OCI-LY7 (cell line): Measurements from ENCODE around the gene ARHGAP45. TPM values are rescaled to one million over a fixed set of nuclear protein-coding genes. Genes with fewer than 3 reads are reported as not detected.

Source experiments
- BruUV-seq: library from RNA; stranded (reverse); fragments of 400-500 nt; replicated peaks from 2 replicates; lab custom pipeline; 2021; lab: Mats Ljungman, UMichigan
- CTCF ChIA-PET: fragments of 300-600 bp; sonication (Branson Sonifier 250); formaldehyde crosslinking; loops from one replicate; lab custom pipeline; 2022; ENCODE audit warnings: antibody characterized with exemption; ENCODE audit not compliant: unreplicated experiment; lab: Charles Lee
- POLR2A ChIA-PET: fragments of 300-600 bp; sonication (Branson Sonifier 250); formaldehyde crosslinking; loops from one replicate; lab custom pipeline; 2022; ENCODE audit warnings: antibody characterized with exemption; lab: Charles Lee
- DNase-seq: peaks from one replicate; pipeline ENCODE4 v3.0.0-alpha.2; 2015; ENCODE audit warnings: low spot score
- H2AFZ ChIP-seq: fragments of 200-600 bp; sonication (generic), shearing (Covaris generic); 2 replicates; pipeline ENCODE4 v1.6.1; 2014; ENCODE audit warnings: mild to moderate bottlenecking, antibody characterized with exemption, low read length, moderate library complexity
- H3K27ac ChIP-seq: fragments of 200-600 bp; sonication (generic); 2 replicates; pipeline ENCODE4 v1.5.1; 2014; ENCODE audit warnings: mixed run types, low read depth, mild to moderate bottlenecking, moderate library complexity, low read length, inconsistent platforms; ENCODE audit not compliant: poor library complexity, severe bottlenecking
- H3K36me3 ChIP-seq: fragments of 200-600 bp; sonication (generic); 2 replicates; pipeline ENCODE4 v1.6.1; 2014; ENCODE audit warnings: mild to moderate bottlenecking, antibody characterized with exemption, low read length, moderate library complexity, mixed read lengths; ENCODE audit not compliant: insufficient read depth
- H3K4me1 ChIP-seq: fragments of 200-600 bp; sonication (generic); 2 replicates; pipeline ENCODE4 v1.5.1; 2014; ENCODE audit warnings: mild to moderate bottlenecking, low read length; ENCODE audit not compliant: insufficient read depth, poor library complexity, severe bottlenecking
- H3K4me2 ChIP-seq: fragments of 200-600 bp; sonication (generic); 2 replicates; pipeline ENCODE4 v1.6.1; 2014; ENCODE audit warnings: mild to moderate bottlenecking, low read length
- H3K4me3 ChIP-seq: fragments of 200-600 bp; sonication (generic); 2 replicates; pipeline ENCODE4 v1.5.1; 2014; ENCODE audit warnings: mild to moderate bottlenecking, low read depth, low read length; ENCODE audit not compliant: poor library complexity, severe bottlenecking
- H3K79me2 ChIP-seq: fragments of 200-600 bp; sonication (generic); 2 replicates; pipeline ENCODE4 v1.6.1; 2016; ENCODE audit warnings: low read depth, mild to moderate bottlenecking, low read length, moderate library complexity, mixed read lengths; ENCODE audit not compliant: insufficient read depth
- H3K9me2 ChIP-seq: fragments of 200-600 bp; sonication (generic); 2 replicates; pipeline ENCODE4 v1.6.1; 2016; ENCODE audit warnings: mild to moderate bottlenecking, low read length, mixed read lengths; ENCODE audit not compliant: insufficient read depth
- H3K9me3 ChIP-seq: fragments of 200-600 bp; sonication (generic); 2 replicates; pipeline ENCODE4 v1.6.1; 2014; ENCODE audit warnings: mild to moderate bottlenecking, mixed run types, low read length, mixed read lengths
- H4K20me1 ChIP-seq: fragments of 200-600 bp; sonication (generic); 2 replicates; pipeline ENCODE4 v1.6.1; 2014; ENCODE audit warnings: mild to moderate bottlenecking, antibody characterized with exemption, low read length, moderate library complexity, mixed read lengths; ENCODE audit not compliant: insufficient read depth
- CTCF ChIP-seq: fragments of 200-600 bp; sonication (generic); conservative IDR thresholded peaks from 2 replicates; pipeline ENCODE4 v1.5.1; 2014; ENCODE audit warnings: mild to moderate bottlenecking, antibody characterized with exemption, low read length, moderate library complexity, mixed read lengths
- EZH2phosphoT487 ChIP-seq: fragments of 200-600 bp; sonication (generic); IDR thresholded peaks from 2 replicates; pipeline ENCODE4 v1.6.1; 2018; ENCODE audit warnings: low read depth, borderline replicate concordance, mild to moderate bottlenecking, mixed run types, antibody characterized with exemption, low read length, moderate library complexity, mixed read lengths
- intact Hi-C: fragments of 100-400 bp; cut with micrococcal nuclease; formaldehyde crosslinking; loops from one replicate; pipeline ENCODE4 v1.10.0; 2022; ENCODE audit not compliant: unreplicated experiment
- total RNA-seq, 2 experiments: library from RNA; depleted of rRNA in 1 of 2; stranded (reverse); fragments of >200 nt in 1 of 2; shearing (Covaris generic) in 1 of 2; gene quantifications; 2 replicates each; pipeline ENCODE4 v1.2.3, GENCODE V29; 2014 to 2022

The ARHGAP45 gene
- total RNA-seq, 2 experiments from 2014 or later = 135 to 143 TPM

GRCh38 chr19:1073063-1073955 lies 6.3 kb downstream of the ARHGAP45 start:
- Histone ChIP-seq H3K27ac (no peak overlapping the region), H3K4me3 (no peak overlapping the region), H3K4me1 (peaks cover 63% of the 10 kb centered on the region), H2AFZ (no peak overlapping the region), H4K20me1 (no peaks in the 10 kb centered on the region), H3K9me2 (no peaks in the 10 kb centered on the region), H3K9me3 (no peaks in the 10 kb centered on the region), H3K79me2 (peaks cover 25% of the 10 kb centered on the region), H3K36me3 (peaks cover 78% of the 10 kb centered on the region), H3K4me2 (no peak overlapping the region)
- intact Hi-C loops = no loop called here
- ChIA-PET CTCF (no interaction called here), POLR2A (no interaction called here)
- no TSS peak for BruUV-seq
- no peak for DNase-seq
- no peak for TF ChIP-seq EZH2phosphoT487
- TF ChIP-seq CTCF = no peak

- peaks cover 59% of the 10 kb centered on the region for H3K4me1 ChIP-seq
- intact Hi-C loops = no loop called here
- no peak overlapping the region for H2AFZ ChIP-seq
- DNase-seq = no peak
- no peaks in the 10 kb centered on the region for H3K9me2 ChIP-seq
- ChIA-PET POLR2A (interaction anchor here (0.6 to 2.3 kb wide), 4 partner anchors 9 to 47 kb away, joined by 3 to 6 read pairs (median 5); partner anchors contain the start of gene CNN2), CTCF (interaction anchor here (0.5 kb wide), 1 partner anchor 39 kb away, joined by 6 read pairs; no protein-coding TSS in a partner anchor)
- H3K79me2 ChIP-seq = peaks cover 18% of the 10 kb centered on the region; the same call in 1 of the 2 replicates
- H3K9me3 ChIP-seq = no peaks in the 10 kb centered on the region
- peaks cover 77% of the 10 kb centered on the region for H3K36me3 ChIP-seq
- H4K20me1 ChIP-seq = no peaks in the 10 kb centered on the region
- TF ChIP-seq CTCF = no peak
- no peak for TF ChIP-seq EZH2phosphoT487
- peak overlapping the region; percentile 50 for H3K27ac ChIP-seq
- H3K4me2 ChIP-seq = peak overlapping the region; percentile 60
- peak overlapping the region; percentile 43 for H3K4me3 ChIP-seq
- no TSS peak for BruUV-seq
These were observed 7.1 kb downstream of the ARHGAP45 start for GRCh38 chr19:1073956-1074517.
